GM12878 (cell line): ENCODE measurements around the gene GIPC1. TPM values are rescaled to one million over a fixed set of nuclear protein-coding genes. Genes with fewer than 3 reads are reported as not detected.

Experiments used
- ATAC-seq: fragments of 200-7000 bp; cut with Tn5 transposase; 3 replicates; pipeline ENCODE4 v1.9.1; 2020; ENCODE audit warnings: mild to moderate bottlenecking, moderate library complexity
- BruUV-seq: library from RNA; stranded (reverse); fragments of 400-500 nt; replicated peaks from 2 replicates; lab custom pipeline; 2021; lab: Mats Ljungman, UMichigan
- CTCF ChIA-PET: fragments of 300-600 bp; sonication (Branson Sonifier 250); formaldehyde crosslinking; extraction: SDS; loops from one replicate; lab custom pipeline; 2021; ENCODE audit warnings: inconsistent platforms; lab: Yijun Ruan, JAX
- POLR2A ChIA-PET: fragments of 350-600 bp; formaldehyde crosslinking; extraction: SDS; loops from one replicate; lab custom pipeline; 2021; ENCODE audit warnings: inconsistent platforms; lab: Charles Lee
- RAD21 ChIA-PET: fragments of 300-600 bp; sonication (Branson Sonifier 250); formaldehyde crosslinking; loops from one replicate; lab custom pipeline; 2023; ENCODE audit warnings: antibody characterized with exemption; ENCODE audit not compliant: unreplicated experiment; lab: Charles Lee
- SMC1A ChIA-PET: fragments of 300-600 bp; sonication (Branson Sonifier 250); formaldehyde crosslinking; loops from one replicate; lab custom pipeline; 2023; ENCODE audit not compliant: unreplicated experiment, uncharacterized antibody; lab: Charles Lee
- DNase-seq: peaks from one replicate; pipeline ENCODE4 v3.0.0-alpha.2; 2011; ENCODE audit warnings: low read depth, low spot score
- FAIRE-seq: peaks from 3 replicates; lab custom pipeline; 2011; peaks lifted over from hg19 to GRCh38; lab: Jason Lieb, UNC
- H2AFZ ChIP-seq: 2 replicates; pipeline ENCODE4 v1.6.0; 2011; ENCODE audit warnings: low read depth, low read length, control low read depth; ENCODE audit not compliant: control insufficient read depth
- H3K27ac ChIP-seq: 2 replicates; pipeline ENCODE4 v1.5.1; 2011; ENCODE audit warnings: control low read depth; ENCODE audit not compliant: control insufficient read depth, insufficient read depth
- H3K27me3 ChIP-seq, 2 experiments: replicated peaks in 1 of 2; 2 replicates each; pipeline versions ENCODE4 v1.6.0 to v1.6.1; 2011; ENCODE audit warnings: low read length in 1 of 2; ENCODE audit not compliant: control insufficient read depth in 2 of 2, insufficient read depth in 2 of 2
- H3K36me3 ChIP-seq, 2 experiments: 2 replicates each; pipeline ENCODE4 v1.5.1; 2011; ENCODE audit warnings: low read length in 1 of 2; ENCODE audit not compliant: control insufficient read depth in 2 of 2, insufficient read depth in 2 of 2
- H3K4me1 ChIP-seq: 2 replicates; pipeline ENCODE4 v1.6.1; 2011; ENCODE audit warnings: mild to moderate bottlenecking, low read length, moderate library complexity, mixed read lengths; ENCODE audit not compliant: control insufficient read depth, insufficient read depth
- H3K4me2 ChIP-seq: 2 replicates; pipeline ENCODE4 v1.6.0; 2011; ENCODE audit warnings: control low read depth; ENCODE audit not compliant: control insufficient read depth, insufficient read depth
- H3K4me3 ChIP-seq: fragments of 200-600 bp; sonication (generic); 2 replicates; pipeline ENCODE4 v1.5.1; 2016
- H3K79me2 ChIP-seq: 2 replicates; pipeline ENCODE4 v1.6.0; 2011; ENCODE audit warnings: low read length; ENCODE audit not compliant: control insufficient read depth, insufficient read depth
- H3K9ac ChIP-seq: 2 replicates; pipeline ENCODE4 v1.8.0; 2011; ENCODE audit warnings: low read length, control low read depth, mixed read lengths; ENCODE audit not compliant: control insufficient read depth, insufficient read depth
- H3K9me3 ChIP-seq: replicated peaks from 3 replicates; pipeline ENCODE4 v1.5.1; 2011; ENCODE audit warnings: mild to moderate bottlenecking, low read length; ENCODE audit not compliant: control insufficient read depth, insufficient read depth
- H4K20me1 ChIP-seq: 2 replicates; pipeline ENCODE4 v1.6.0; 2011; ENCODE audit not compliant: control insufficient read depth, insufficient read depth
- BHLHE40 ChIP-seq, 2 experiments: fragments of 450-650 bp in 1 of 2; IDR thresholded peaks; 2 replicates each; pipeline ENCODE4 v1.6.1; 2011 to 2017; ENCODE audit warnings: low read depth in 2 of 2, borderline replicate concordance in 1 of 2, improper control_type of control experiment in 1 of 2, low read length in 1 of 2, mild to moderate bottlenecking in 1 of 2
- GATAD2B ChIP-seq: fragments of 450-650 bp; conservative IDR thresholded peaks from 2 replicates; pipeline ENCODE4 v1.6.1; 2017; ENCODE audit warnings: low read depth, mild to moderate bottlenecking, moderate library complexity
- IKZF2 ChIP-seq, 2 experiments: fragments of 450-650 bp; IDR thresholded peaks; 2 replicates each; pipeline ENCODE4 v1.6.1; 2017; ENCODE audit warnings: mild to moderate bottlenecking in 2 of 2, moderate library complexity in 2 of 2
- MEF2B ChIP-seq: fragments of 450-650 bp; IDR thresholded peaks from 2 replicates; pipeline ENCODE4 v1.6.1; 2018; ENCODE audit warnings: mild to moderate bottlenecking, moderate library complexity; ENCODE audit not compliant: partially characterized antibody, poor library complexity, severe bottlenecking
- MXI1 ChIP-seq: fragments of 150-350 bp; IDR thresholded peaks from 2 replicates; pipeline ENCODE4 v1.6.1; 2011; ENCODE audit warnings: low read depth, mild to moderate bottlenecking, inconsistent platforms, low read length, improper control_type of control experiment
- PAX8 ChIP-seq: fragments of 450-650 bp; IDR thresholded peaks from 2 replicates; pipeline ENCODE4 v1.6.1; 2017; ENCODE audit warnings: mild to moderate bottlenecking, moderate library complexity
- PKNOX1 ChIP-seq: fragments of 450-650 bp; IDR thresholded peaks from 2 replicates; pipeline ENCODE4 v1.6.1; 2016; ENCODE audit warnings: mild to moderate bottlenecking
- SIN3A ChIP-seq: IDR thresholded peaks from 2 replicates; pipeline ENCODE4 v1.6.1; 2012; ENCODE audit warnings: low read depth, low read length, improper control_type of control experiment
- SIX5 ChIP-seq: IDR thresholded peaks from 2 replicates; pipeline ENCODE4 v1.6.1; 2011; ENCODE audit warnings: mild to moderate bottlenecking, low read depth, low read length, moderate library complexity; ENCODE audit not compliant: severe bottlenecking
- SPI1 ChIP-seq: IDR thresholded peaks from 2 replicates; pipeline ENCODE4 v1.6.1; 2011; ENCODE audit warnings: low read depth, mild to moderate bottlenecking, low read length, moderate library complexity, borderline replicate concordance; ENCODE audit not compliant: insufficient read depth
- ZBED1 ChIP-seq: IDR thresholded peaks from 2 replicates; pipeline ENCODE4 v1.6.1; 2016; ENCODE audit warnings: borderline replicate concordance
- ZBTB33 ChIP-seq: fragments of 450-650 bp; IDR thresholded peaks from 2 replicates; pipeline ENCODE4 v1.6.1; 2017; ENCODE audit warnings: mild to moderate bottlenecking
- WGBS: methylation state at CpG from one replicate; pipeline ENCODE4 v1.1.6; 2016; ENCODE audit warnings: low lambda C conversion rate; ENCODE audit not compliant: insufficient replicate concordance, insufficient coverage; ENCODE audit errors: missing lambda C conversion rate; 5-methylcytosine and 5-hydroxymethylcytosine counted together
- in situ Hi-C: fragments of 300-500 bp; cut with MboI; formaldehyde crosslinking; loops from 9 replicates; pipeline ENCODE4 v1.14.3; 2018; ENCODE audit warnings: mixed read lengths
- intact Hi-C: fragments of 100-400 bp; cut with micrococcal nuclease; formaldehyde crosslinking; loops from one replicate; pipeline ENCODE4 v1.14.2; 2022; ENCODE audit not compliant: unreplicated experiment
- polyA plus RNA-seq, 11 experiments: library from polyadenylated mRNA; depleted of rRNA in 4 of 11; unstranded in 6 of 11; stranded (reverse) in 5 of 11; fragments of >200 nt; fragmentation: Nextera tagmentation in 4 of 11; fragmentation: Illumina TruSeq in 1 of 11; extraction: Ambion mirVana in 4 of 11; extraction: Trizol in 1 of 11; gene quantifications; 1 replicate in 1 of 11; 2 replicates in 10 of 11; pipeline versions ENCODE4 v1.2.1 to v1.2.3, GENCODE V29; 2011 to 2016; ENCODE audit warnings: inconsistent platforms in 2 of 11, missing spikeins in 2 of 11, low read depth in 1 of 11
- total RNA-seq, 4 experiments: library from RNA; depleted of rRNA in 3 of 4; stranded (reverse); fragments of >200 nt in 3 of 4; fragmentation: Illumina TruSeq in 1 of 4; extraction: Trizol in 1 of 4; gene quantifications; 2 replicates each; pipeline versions ENCODE4 v1.2.1 to v1.2.3, GENCODE V29; 2013 to 2021

Gene GIPC1
- total and polyA plus RNA-seq, 10 of the 15 experiments (the other 5 are each of a cell fraction or from before 2014, with no cell fraction given), result 0.47 to 24.1 (median 13.6) TPM

- TF ChIP-seq PKNOX1 (peak; percentile 41; the same call in 1 of the 2 replicates), PAX8 (no peak), MXI1 (no peak)
- H3K4me1 ChIP-seq, result peaks cover 4% of the 10 kb centered on the region; the same call in 1 of the 2 replicates
- H3K36me3 ChIP-seq, result no peaks in the 10 kb centered on the region
- no peaks in the 10 kb centered on the region for H3K79me2 ChIP-seq
- intact Hi-C loops, result no loop called here
- BruUV-seq, result no TSS peak
- H3K9ac ChIP-seq, result no peak overlapping the region
- DNase-seq (no peak), FAIRE-seq (no peak), ATAC-seq (no peak)
- WGBS, result 14% methylated on average over 1 of the region's 1 CpG
- SMC1A ChIA-PET, result interaction anchor here (0.7 to 1.5 kb wide), 4 partner anchors 14 to 1327 kb away, joined by 3 to 5 read pairs (median 4); no protein-coding TSS in a partner anchor
- RAD21 ChIA-PET, result interaction anchor here (0.7 kb wide), 1 partner anchor 21 kb away, joined by 3 read pairs; no protein-coding TSS in a partner anchor
- H3K4me2 ChIP-seq, result no peak overlapping the region
- H3K9me3 ChIP-seq, result no peaks in the 10 kb centered on the region
- POLR2A ChIA-PET, result no interaction called here
- no peaks in the 10 kb centered on the region for H4K20me1 ChIP-seq
- H2AFZ ChIP-seq, result no peak overlapping the region
- CTCF ChIA-PET, result interaction anchor here (1.0 to 5.3 kb wide), 4 partner anchors 10 to 54 kb away, joined by 3 to 41 read pairs (median 6); partner anchors contain the start of gene DNAJB1
- H3K27ac ChIP-seq, result no peak overlapping the region
- no peaks in the 10 kb centered on the region for H3K27me3 ChIP-seq
- in situ Hi-C loops, result no loop called here
- H3K4me3 ChIP-seq, result no peak overlapping the region
Measured at GRCh38 chr19:14503285-14503684, 7.4 kb upstream of the GIPC1 start.

GRCh38 chr19:14502334-14503092 is 6.6 kb upstream of the GIPC1 start:
- FAIRE-seq (no peak), ATAC-seq (no peak), DNase-seq (no peak)
- no TSS peak for BruUV-seq
- in situ Hi-C loops, result no loop called here
- H3K9ac ChIP-seq, result no peak overlapping the region
- WGBS, result 40% methylated on average over 11 of the region's 11 CpGs
- peaks cover 4% of the 10 kb centered on the region; the same call in 1 of the 2 replicates for H3K4me1 ChIP-seq
- H3K36me3 ChIP-seq, result no peaks in the 10 kb centered on the region
- RAD21 ChIA-PET, result no interaction called here
- intact Hi-C loops, result no loop called here
- CTCF ChIA-PET, result interaction anchor here (0.6 to 1.1 kb wide), 3 partner anchors 16 to 173 kb away, joined by 3 to 4 read pairs (median 3); no protein-coding TSS in a partner anchor
- H3K9me3 ChIP-seq, result no peaks in the 10 kb centered on the region
- no peak overlapping the region for H3K4me2 ChIP-seq
- SMC1A ChIA-PET, result no interaction called here
- H3K27me3 ChIP-seq, result no peaks in the 10 kb centered on the region
- no peak overlapping the region for H3K27ac ChIP-seq
- H2AFZ ChIP-seq, result no peak overlapping the region
- POLR2A ChIA-PET, result no interaction called here
- H3K79me2 ChIP-seq, result no peaks in the 10 kb centered on the region
- no peak overlapping the region for H3K4me3 ChIP-seq
- no peaks in the 10 kb centered on the region for H4K20me1 ChIP-seq
- TF ChIP-seq BHLHE40 (IDR thresholded peaks at IDR 0.05; ENCODE audit: borderline replicate concordance in 1 of 2, low read depth in 2 of 2, low read length in 1 of 2), result no peak
- TF ChIP-seq SIX5, result no peak
- no peak for TF ChIP-seq ZBED1
- no peak for TF ChIP-seq MEF2B
- no peak for TF ChIP-seq SIN3A
- no peak for TF ChIP-seq ZBTB33
- TF ChIP-seq GATAD2B, result no peak
- no peak for TF ChIP-seq IKZF2 (IDR thresholded peaks at IDR 0.05)
- TF ChIP-seq SPI1, result no peak
